ENCODE measurements around the gene PANK4. TPM values are rescaled to one million over a fixed set of nuclear protein-coding genes. Genes with fewer than 3 reads are reported as not detected.

The PANK4 gene
- total RNA-seq, 1 experiment from 2014 or later = 48.8 TPM

GRCh38 chr1:2544093-2544874 is 17.9 kb upstream of the PANK4 start:
- peak overlapping the region; percentile 30 for H3K27ac ChIP-seq
- no peak overlapping the region for H3K4me3 ChIP-seq
- H3K9me3 ChIP-seq (replicated peaks) = no peaks in the 10 kb centered on the region
- peaks cover 30% of the 10 kb centered on the region for H3K4me1 ChIP-seq
- peak; percentile 61 to 74 for DNase-seq
- H3K27me3 ChIP-seq = peaks cover 20% of the 10 kb centered on the region; the same call in 1 of the 2 replicates
- no peaks in the 10 kb centered on the region for H3K36me3 ChIP-seq

DNA sequence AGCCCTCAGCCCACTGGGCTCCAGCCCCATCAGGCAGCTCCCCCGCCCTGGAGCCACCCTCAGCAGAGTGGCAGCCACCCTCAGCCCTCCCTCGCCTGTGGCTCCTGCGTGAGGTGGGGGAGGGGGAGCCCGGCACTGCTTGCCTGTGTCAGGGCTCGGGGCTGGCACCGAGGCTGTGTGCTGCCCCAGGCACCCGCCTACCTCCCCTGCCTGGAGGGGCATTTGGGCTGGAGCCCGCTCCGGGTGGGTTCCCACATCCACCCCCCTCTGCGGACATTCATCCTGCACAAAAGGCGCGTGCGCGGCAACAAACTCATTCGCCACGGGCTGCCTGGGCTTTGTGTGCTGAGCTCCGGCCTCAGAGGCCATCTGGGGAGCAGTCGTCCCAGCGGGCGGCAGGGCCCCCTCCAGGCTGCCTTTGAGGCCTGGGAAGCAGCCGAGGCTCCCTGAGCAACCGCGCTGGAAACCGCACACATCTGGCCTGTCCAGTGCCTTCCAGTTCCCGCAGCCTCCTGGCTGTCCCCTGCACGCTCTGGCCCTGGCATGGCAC is 17.2 kb upstream of the PANK4 start:
- Histone ChIP-seq H3K36me3 (no peaks in the 10 kb centered on the region), H3K4me1 (peaks cover 30% of the 10 kb centered on the region), H3K27ac (peak overlapping the region; percentile 30), H3K27me3 (peaks cover 17% of the 10 kb centered on the region; the same call in 1 of the 2 replicates), H3K9me3 (replicated peaks) (no peaks in the 10 kb centered on the region), H3K4me3 (peak overlapping the region; percentile 22)
- DNase-seq = peak; percentile 74 to 85

GRCh38 chr1:2542246-2542915 is 16.0 kb upstream of the PANK4 start:
- no peak overlapping the region for H3K4me3 ChIP-seq
- no peak overlapping the region for H3K27ac ChIP-seq
- peaks cover 30% of the 10 kb centered on the region for H3K4me1 ChIP-seq
- H3K27me3 ChIP-seq = peaks cover 17% of the 10 kb centered on the region; the same call in 1 of the 2 replicates
- H3K36me3 ChIP-seq = no peaks in the 10 kb centered on the region
- H3K9me3 ChIP-seq (replicated peaks) = no peaks in the 10 kb centered on the region
- no peak for DNase-seq

DNA sequence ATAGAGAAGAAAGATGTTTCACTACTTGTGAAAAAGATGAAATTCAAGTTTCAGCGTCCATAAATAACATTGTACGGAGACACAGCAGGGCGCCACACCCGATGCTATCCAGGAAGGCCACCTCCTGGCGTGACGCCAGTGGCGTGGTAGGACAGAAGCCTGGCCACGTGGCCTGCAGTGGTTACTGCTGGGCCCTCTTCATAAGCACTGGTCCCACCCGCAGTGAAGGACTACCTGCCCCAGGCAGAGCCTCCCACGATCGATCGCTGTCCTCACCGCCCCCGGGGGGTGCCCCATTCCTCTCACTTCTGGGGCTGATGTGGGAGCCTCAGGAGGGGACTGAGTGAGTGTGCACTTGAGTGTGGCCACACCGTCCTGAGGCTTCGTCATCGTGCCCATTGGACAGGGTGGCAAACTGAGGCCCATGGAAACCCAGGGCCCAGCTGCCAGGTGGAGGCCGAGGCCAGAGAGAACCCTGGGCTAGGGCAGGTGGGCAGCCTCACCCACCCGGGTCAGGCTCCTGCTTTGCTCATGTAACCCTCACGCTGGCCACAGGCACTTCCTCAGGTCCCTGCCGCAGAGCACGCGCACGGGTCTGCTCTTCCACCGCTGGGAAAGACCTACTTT is 15.3 kb upstream of the PANK4 start:
- peaks cover 13% of the 10 kb centered on the region; the same call in 1 of the 2 replicates for H3K27me3 ChIP-seq
- H3K36me3 ChIP-seq = no peaks in the 10 kb centered on the region
- no peaks in the 10 kb centered on the region for H3K9me3 ChIP-seq (replicated peaks)
- peaks cover 30% of the 10 kb centered on the region for H3K4me1 ChIP-seq
- no peak overlapping the region for H3K27ac ChIP-seq
- DNase-seq = peak; percentile 69 to 78
- H3K4me3 ChIP-seq = no peak overlapping the region

- H3K27me3 ChIP-seq = peaks cover 18% of the 10 kb centered on the region; the same call in 1 of the 2 replicates
- peaks cover 30% of the 10 kb centered on the region for H3K4me1 ChIP-seq
- no peak overlapping the region for H3K4me3 ChIP-seq
Observed at GRCh38 chr1:2540816-2541492, 14.6 kb upstream of the PANK4 start.

DNA sequence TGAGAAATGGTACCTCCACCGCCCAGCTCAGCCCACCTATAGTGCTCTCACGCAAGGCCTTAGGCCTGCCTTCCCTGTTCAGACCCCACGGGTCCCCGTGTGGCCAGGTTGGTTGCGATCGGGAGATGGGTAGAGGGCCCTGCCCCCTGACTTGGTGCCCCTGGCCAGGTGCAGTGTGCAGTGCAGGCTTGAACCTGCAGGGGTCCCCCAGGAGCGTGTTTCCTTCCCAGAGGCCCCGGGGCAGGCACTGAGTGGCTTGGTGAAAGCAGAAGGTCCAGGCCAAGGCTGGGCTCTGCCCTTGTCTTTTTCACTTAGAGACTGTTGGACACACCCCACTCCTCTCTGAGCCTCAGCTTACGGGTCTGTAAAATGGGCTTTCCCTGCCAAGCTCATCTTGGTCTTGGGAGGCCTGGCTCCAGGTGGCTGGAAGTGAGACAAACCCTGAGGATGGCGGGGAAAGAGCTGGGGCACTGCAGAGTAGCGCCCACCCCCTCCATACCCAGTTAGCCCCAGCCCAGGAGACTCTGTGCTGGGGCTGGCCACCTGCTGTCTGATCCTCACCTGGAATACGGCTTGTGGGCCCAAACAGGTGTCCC is 13.0 kb upstream of the PANK4 start:
- H3K9me3 ChIP-seq (replicated peaks) = no peaks in the 10 kb centered on the region
- H3K36me3 ChIP-seq = no peaks in the 10 kb centered on the region
- no peak overlapping the region for H3K27ac ChIP-seq
- peaks cover 30% of the 10 kb centered on the region for H3K27me3 ChIP-seq
- DNase-seq = no peak
- peaks cover 19% of the 10 kb centered on the region for H3K4me1 ChIP-seq
- no peak overlapping the region for H3K4me3 ChIP-seq

More at GRCh38 chr1:2540816-2541492, 14.6 kb upstream of the PANK4 start:
- no peaks in the 10 kb centered on the region for H3K36me3 ChIP-seq
- H3K9me3 ChIP-seq (replicated peaks) = no peaks in the 10 kb centered on the region
- no peak overlapping the region for H3K27ac ChIP-seq
- DNase-seq = no peak

DNA sequence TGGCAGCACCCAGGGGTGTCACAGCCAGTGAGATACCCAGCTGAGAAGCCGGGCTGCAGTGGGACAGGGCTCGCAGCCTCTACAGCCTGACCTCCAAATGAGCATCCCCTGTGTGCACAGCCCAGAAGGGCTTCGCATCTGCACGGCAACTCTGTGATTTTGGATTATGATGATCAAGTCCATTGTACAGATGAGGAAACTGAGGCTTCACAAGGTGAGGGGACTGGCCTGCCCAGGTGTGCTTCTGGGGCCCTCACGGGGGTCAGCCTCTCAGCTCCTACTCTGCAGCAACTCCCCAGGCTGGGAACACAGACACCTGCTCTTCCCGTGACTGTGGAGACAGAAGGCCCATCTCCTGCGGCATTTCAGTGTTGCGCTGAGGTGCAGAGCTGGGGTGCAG is 12.5 kb upstream of the PANK4 start:
- Histone ChIP-seq H3K4me1 (peaks cover 13% of the 10 kb centered on the region), H3K9me3 (replicated peaks) (no peaks in the 10 kb centered on the region), H3K4me3 (no peak overlapping the region), H3K36me3 (no peaks in the 10 kb centered on the region), H3K27me3 (peaks cover 35% of the 10 kb centered on the region), H3K27ac (no peak overlapping the region)
- DNase-seq = no peak

DNA sequence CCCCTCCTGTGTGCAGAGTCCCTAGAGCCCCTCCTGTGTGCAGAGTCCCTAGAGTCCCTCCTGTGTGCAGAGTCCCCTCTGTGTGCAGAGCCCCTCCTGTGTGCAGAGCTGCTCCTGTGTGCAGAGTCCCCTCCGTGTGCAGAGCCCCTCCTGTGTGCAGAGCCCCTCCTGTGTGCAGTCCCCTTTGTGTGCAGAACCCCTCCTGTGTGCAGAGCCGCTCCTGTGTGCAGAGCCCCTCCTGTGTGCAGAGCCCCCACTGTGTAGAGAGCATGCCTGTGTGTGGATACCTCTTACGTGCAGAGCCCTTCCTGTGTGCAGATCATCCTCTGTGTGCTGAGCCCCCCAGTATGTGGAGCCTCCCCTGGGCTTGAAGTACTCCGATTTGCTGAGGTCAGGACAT is 12.0 kb upstream of the PANK4 start:
- no peaks in the 10 kb centered on the region for H3K9me3 ChIP-seq (replicated peaks)
- H3K27me3 ChIP-seq = peaks cover 40% of the 10 kb centered on the region
- DNase-seq = no peak
- peaks cover 8% of the 10 kb centered on the region for H3K4me1 ChIP-seq
- H3K36me3 ChIP-seq = no peaks in the 10 kb centered on the region
- H3K4me3 ChIP-seq = no peak overlapping the region
- H3K27ac ChIP-seq = no peak overlapping the region

- Histone ChIP-seq H3K4me1 (peaks cover 3% of the 10 kb centered on the region; the same call in 1 of the 2 replicates), H3K36me3 (no peaks in the 10 kb centered on the region), H3K27ac (no peak overlapping the region), H3K4me3 (no peak overlapping the region), H3K27me3 (peaks cover 47% of the 10 kb centered on the region), H3K9me3 (replicated peaks) (no peaks in the 10 kb centered on the region)
- peak; percentile 78 to 85 for DNase-seq
Observed at GRCh38 chr1:2537784-2538115, 11.4 kb upstream of the PANK4 start.

GRCh38 chr1:2535981-2536380 is 9.6 kb upstream of the PANK4 start:
- H3K9me3 ChIP-seq (replicated peaks) = no peaks in the 10 kb centered on the region
- H3K27me3 ChIP-seq = peaks cover 50% of the 10 kb centered on the region
- no peaks in the 10 kb centered on the region for H3K4me1 ChIP-seq
- no peak overlapping the region for H3K27ac ChIP-seq
- no peak for DNase-seq
- H3K4me3 ChIP-seq = no peak overlapping the region
- no peaks in the 10 kb centered on the region for H3K36me3 ChIP-seq

DNA sequence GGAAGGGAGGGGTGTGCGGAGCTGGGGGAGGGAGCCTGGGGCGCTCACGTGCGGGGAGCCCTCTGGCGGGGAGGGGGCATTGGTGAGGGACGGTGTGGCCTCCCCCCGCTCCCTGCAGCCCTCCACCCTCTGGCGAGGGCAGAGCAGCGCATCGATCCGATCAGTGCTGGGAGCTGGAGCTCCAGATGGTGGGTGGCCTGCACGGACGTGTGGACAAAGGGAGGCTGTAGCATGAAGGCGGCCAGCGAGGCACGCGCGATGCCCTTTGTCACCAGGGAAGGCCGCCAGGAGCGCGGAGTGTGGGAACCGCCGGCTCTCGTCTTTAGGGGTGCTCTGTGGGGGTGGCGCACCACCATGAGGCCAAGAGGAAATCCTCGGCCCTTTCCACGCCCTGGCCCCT is 9.1 kb upstream of the PANK4 start:
- DNase-seq = no peak
- H3K27ac ChIP-seq = no peak overlapping the region
- H3K4me3 ChIP-seq = no peak overlapping the region
- H3K36me3 ChIP-seq = no peaks in the 10 kb centered on the region
- no peaks in the 10 kb centered on the region for H3K4me1 ChIP-seq
- H3K27me3 ChIP-seq = peaks cover 52% of the 10 kb centered on the region
- H3K9me3 ChIP-seq (replicated peaks) = no peaks in the 10 kb centered on the region

- H3K4me1 ChIP-seq = no peaks in the 10 kb centered on the region
- no peaks in the 10 kb centered on the region for H3K36me3 ChIP-seq
- peaks cover 47% of the 10 kb centered on the region for H3K27me3 ChIP-seq
- no peak overlapping the region for H3K27ac ChIP-seq
- no peak overlapping the region for H3K4me3 ChIP-seq
- DNase-seq = no peak
- H3K9me3 ChIP-seq (replicated peaks) = no peaks in the 10 kb centered on the region
Observed at GRCh38 chr1:2534687-2535441, 8.5 kb upstream of the PANK4 start.

DNA sequence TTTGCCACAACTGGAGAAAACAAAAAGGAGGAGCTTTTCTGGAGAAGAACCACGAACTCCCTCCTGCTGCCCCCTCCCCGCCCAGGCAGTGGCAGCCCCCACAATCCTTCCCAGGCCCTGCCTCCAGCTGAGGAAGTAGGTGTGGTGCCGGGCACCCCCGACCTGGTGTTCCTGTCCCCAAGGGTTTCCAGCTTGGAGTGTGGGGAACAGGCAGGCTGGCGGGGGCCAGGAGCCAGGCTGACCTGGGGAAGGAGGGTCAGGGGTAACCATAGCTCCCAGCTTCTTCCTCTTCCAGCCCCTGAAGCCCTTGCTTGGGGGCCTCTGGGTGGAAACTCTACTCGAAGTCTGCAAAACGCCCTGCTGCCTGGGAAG is 7.9 kb upstream of the PANK4 start:
- Histone ChIP-seq H3K4me1 (no peaks in the 10 kb centered on the region), H3K27me3 (peaks cover 47% of the 10 kb centered on the region)

DNA sequence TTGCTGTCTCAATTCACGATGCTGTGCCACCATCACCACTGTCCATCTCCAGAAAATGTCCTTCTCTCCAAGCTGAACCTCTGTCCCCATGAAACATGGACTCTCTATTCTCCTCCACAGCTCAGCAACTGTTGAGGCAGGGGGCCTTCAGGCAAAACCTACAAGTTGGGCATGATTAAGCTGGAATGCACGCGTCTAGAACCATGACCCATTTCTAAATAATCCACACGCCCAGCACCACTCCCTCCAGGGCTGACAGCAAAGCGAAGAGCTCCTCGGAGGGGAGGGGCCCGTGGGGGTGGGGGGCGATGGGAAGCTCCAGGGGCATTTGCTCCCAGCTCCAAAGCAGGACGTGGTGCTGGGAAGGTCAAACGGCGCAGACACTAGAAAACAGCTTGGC is 7.0 kb upstream of the PANK4 start:
- DNase-seq = no peak
- Histone ChIP-seq H3K4me3 (no peak overlapping the region), H3K4me1 (no peaks in the 10 kb centered on the region), H3K27me3 (peaks cover 47% of the 10 kb centered on the region), H3K9me3 (replicated peaks) (no peaks in the 10 kb centered on the region), H3K27ac (no peak overlapping the region), H3K36me3 (no peaks in the 10 kb centered on the region)

More for the DNA sequence above, 7.9 kb upstream of the PANK4 start:
- no peaks in the 10 kb centered on the region for H3K9me3 ChIP-seq (replicated peaks)
- no peak overlapping the region for H3K27ac ChIP-seq
- no peaks in the 10 kb centered on the region for H3K36me3 ChIP-seq
- H3K4me3 ChIP-seq = no peak overlapping the region
- no peak for DNase-seq

All from SJCRH30 (cell line).